Naive B cell (primary cell): ENCODE measurements around the gene MEPE. TPM values are rescaled to one million over a fixed set of nuclear protein-coding genes. Genes with fewer than 3 reads are reported as not detected.

Experiments
- ATAC-seq, 2 donors: fragments of 150-1000 bp; cut with Tn5 transposase; 2 replicates each; pipeline ENCODE4 v1.10.0; 2021; ENCODE audit warnings: low read depth in 2 of 2, mild to moderate bottlenecking in 2 of 2, moderate library complexity in 2 of 2
- DNase-seq: peaks from one replicate; pipeline ENCODE4 v3.0.0; 2022
- H3K27ac Mint-ChIP-seq, 6 donors: one replicate each; pipeline ENCODE4 v1.8.0; 2020 to 2022; ENCODE audit warnings: mild to moderate bottlenecking in 6 of 6, mixed read lengths in 6 of 6, moderate library complexity in 5 of 6, inconsistent platforms in 2 of 6
- H3K27me3 Mint-ChIP-seq, 3 donors: one replicate each; pipeline ENCODE4 v1.8.0; 2021 to 2022; ENCODE audit warnings: mixed read lengths in 3 of 3, mild to moderate bottlenecking in 1 of 3
- H3K36me3 Mint-ChIP-seq, 2 donors: one replicate each; pipeline ENCODE4 v1.8.0; 2020 to 2022; ENCODE audit warnings: mixed read lengths in 2 of 2, inconsistent platforms in 1 of 2, mild to moderate bottlenecking in 1 of 2
- H3K4me1 Mint-ChIP-seq, 3 donors: one replicate each; pipeline ENCODE4 v1.8.0; 2020 to 2022; ENCODE audit warnings: mixed read lengths in 3 of 3, inconsistent platforms in 1 of 3, mild to moderate bottlenecking in 1 of 3, moderate library complexity in 1 of 3
- H3K4me3 Mint-ChIP-seq, 8 donors: one replicate each; pipeline ENCODE4 v1.8.0; 2020 to 2022; ENCODE audit warnings: mild to moderate bottlenecking in 8 of 8, mixed read lengths in 8 of 8, moderate library complexity in 8 of 8, inconsistent platforms in 2 of 8
- H3K9me3 Mint-ChIP-seq, 7 donors: one replicate each; pipeline ENCODE4 v1.8.0; 2020 to 2022; ENCODE audit warnings: mixed read lengths in 7 of 7, mild to moderate bottlenecking in 5 of 7, inconsistent platforms in 2 of 7, moderate library complexity in 1 of 7
- polyA plus RNA-seq, 6 donors: library from polyadenylated mRNA; unstranded; fragments of 300-500 nt; fragmentation: Illumina TruSeq; gene quantifications; one replicate each; pipeline ENCODE4 v1.2.3, GENCODE V29; 2021; ENCODE audit warnings: low read depth in 6 of 6

MEPE gene
- polyA plus RNA-seq, 6 donors from 2014 or later, result not detected

DNA sequence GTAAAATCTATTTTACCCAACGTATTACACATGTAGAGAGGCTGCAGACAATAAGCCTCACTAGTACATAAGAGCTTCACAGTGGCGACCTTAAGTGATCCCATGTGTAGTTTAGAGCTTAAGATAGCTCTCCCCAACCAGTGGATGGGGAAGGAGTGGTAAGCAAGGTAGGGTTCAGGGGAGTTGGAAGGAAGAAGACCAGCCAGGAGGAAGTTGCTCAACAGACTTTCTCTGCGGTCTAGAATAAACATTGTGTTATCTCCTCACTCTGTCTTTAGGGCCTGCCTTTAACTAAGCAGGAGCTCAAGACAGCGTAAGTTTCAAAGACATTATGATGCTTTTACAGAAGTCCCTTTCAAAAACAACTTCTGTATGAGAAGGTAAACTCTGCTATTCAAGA is 16.8 kb downstream of the MEPE start:
- Mint-ChIP-seq H3K4me3 (peak overlapping the region in 1 of 8 donors; percentile 73), H3K27me3 (peaks cover 0 to 20% (median 12%) of the 10 kb centered on the region in 3 donors), H3K9me3 (no peaks in the 10 kb centered on the region), H3K36me3 (no peaks in the 10 kb centered on the region), H3K27ac (no peak overlapping the region), H3K4me1 (peaks cover 7 to 11% (median 10%) of the 10 kb centered on the region in 3 donors)
- DNase-seq (no peak), ATAC-seq (peak; percentile 26 to 56)

DNA sequence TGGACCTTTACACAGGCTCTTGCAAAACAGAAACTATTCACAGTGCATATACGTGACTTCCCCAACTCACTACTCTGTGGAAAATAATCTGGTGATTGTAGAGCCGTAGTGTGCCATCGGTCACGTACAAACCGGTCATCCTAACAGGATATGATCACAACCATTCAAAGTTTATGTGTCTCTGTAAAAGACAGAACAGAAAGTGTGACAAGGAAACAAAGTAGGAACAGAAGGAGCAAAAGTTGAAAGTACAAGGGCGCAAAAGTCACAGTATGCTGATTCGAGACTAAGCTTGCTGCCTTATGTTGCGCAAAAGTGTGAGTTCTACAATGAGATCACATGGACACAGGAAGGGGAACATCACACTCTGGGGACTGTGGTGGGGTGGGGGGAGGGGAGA is 18.6 kb downstream of the MEPE start:
- peaks cover 0 to 8% (median 0%) of the 10 kb centered on the region in 3 donors for H3K27me3 Mint-ChIP-seq
- no peak for DNase-seq
- ATAC-seq, result no peak
- H3K9me3 Mint-ChIP-seq, result no peaks in the 10 kb centered on the region
- peak overlapping the region in 1 of 6 donors; percentile 62 for H3K27ac Mint-ChIP-seq
- peaks cover 7 to 11% (median 10%) of the 10 kb centered on the region in 3 donors for H3K4me1 Mint-ChIP-seq
- no peak overlapping the region for H3K4me3 Mint-ChIP-seq
- no peaks in the 10 kb centered on the region for H3K36me3 Mint-ChIP-seq

GRCh38 chr4:87851953-87852352 is 19.2 kb downstream of the MEPE start:
- no peak overlapping the region for H3K4me3 Mint-ChIP-seq
- H3K27me3 Mint-ChIP-seq, result peaks cover 0 to 3% (median 0%) of the 10 kb centered on the region in 3 donors
- DNase-seq, result no peak
- no peaks in the 10 kb centered on the region for H3K9me3 Mint-ChIP-seq
- H3K27ac Mint-ChIP-seq, result no peak overlapping the region
- ATAC-seq, result no peak
- no peaks in the 10 kb centered on the region for H3K36me3 Mint-ChIP-seq
- H3K4me1 Mint-ChIP-seq, result peaks cover 7 to 11% (median 10%) of the 10 kb centered on the region in 3 donors

- Mint-ChIP-seq H3K4me3 (no peak overlapping the region), H3K27ac (no peak overlapping the region), H3K27me3 (no peaks in the 10 kb centered on the region), H3K4me1 (peaks cover 7 to 11% (median 10%) of the 10 kb centered on the region in 3 donors), H3K36me3 (no peaks in the 10 kb centered on the region), H3K9me3 (no peaks in the 10 kb centered on the region)
- DNase-seq (no peak), ATAC-seq (no peak)
Measured at GRCh38 chr4:87853108-87853507, 20.3 kb downstream of the MEPE start.

- H3K36me3 Mint-ChIP-seq, result no peaks in the 10 kb centered on the region
- no peaks in the 10 kb centered on the region for H3K9me3 Mint-ChIP-seq
- H3K4me1 Mint-ChIP-seq, result peaks cover 5 to 11% (median 5%) of the 10 kb centered on the region in 3 donors
- ATAC-seq, result no peak
- no peaks in the 10 kb centered on the region for H3K27me3 Mint-ChIP-seq
- H3K27ac Mint-ChIP-seq, result no peak overlapping the region
- H3K4me3 Mint-ChIP-seq, result no peak overlapping the region
- DNase-seq, result no peak
Measured at GRCh38 chr4:87853891-87854290, 21.1 kb downstream of the MEPE start.

GRCh38 chr4:87855559-87855958 is 22.8 kb downstream of the MEPE start:
- Mint-ChIP-seq H3K9me3 (no peaks in the 10 kb centered on the region), H3K27ac (no peak overlapping the region), H3K27me3 (no peaks in the 10 kb centered on the region), H3K36me3 (no peaks in the 10 kb centered on the region), H3K4me1 (no peaks in the 10 kb centered on the region), H3K4me3 (no peak overlapping the region)
- no peak for ATAC-seq
- no peak for DNase-seq

- no peaks in the 10 kb centered on the region for H3K4me1 Mint-ChIP-seq
- DNase-seq (no peak), ATAC-seq (no peak)
- H3K27me3 Mint-ChIP-seq, result no peaks in the 10 kb centered on the region
- H3K4me3 Mint-ChIP-seq, result no peak overlapping the region
- H3K36me3 Mint-ChIP-seq, result no peaks in the 10 kb centered on the region
- no peaks in the 10 kb centered on the region for H3K9me3 Mint-ChIP-seq
- H3K27ac Mint-ChIP-seq, result no peak overlapping the region
Measured at GRCh38 chr4:87856816-87857215, 24.0 kb downstream of the MEPE start.

- Mint-ChIP-seq H3K27me3 (no peaks in the 10 kb centered on the region), H3K36me3 (no peaks in the 10 kb centered on the region)
- no peak for DNase-seq
Measured at GRCh38 chr4:87857789-87858188, 25.0 kb downstream of the MEPE start.

DNA sequence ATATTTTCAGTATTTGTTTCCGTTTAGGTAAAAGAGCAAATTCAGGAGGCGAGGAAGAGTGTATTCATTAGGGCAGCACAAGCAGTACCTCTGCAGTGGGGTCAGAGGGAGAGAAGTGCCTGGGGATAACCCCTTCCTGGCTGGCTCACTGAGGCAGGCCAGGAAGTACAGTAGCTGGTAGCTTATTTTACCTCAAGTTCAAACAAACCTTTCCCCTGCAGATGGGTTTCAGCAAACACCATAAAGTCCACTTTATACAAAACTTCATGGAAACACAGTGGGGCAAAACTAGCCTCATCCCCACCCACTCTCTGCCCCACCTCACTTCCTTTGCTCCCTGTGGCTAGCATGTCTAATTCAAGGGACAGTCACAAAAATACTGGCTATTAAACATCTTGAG is 29.5 kb downstream of the MEPE start:
- no peaks in the 10 kb centered on the region for H3K27me3 Mint-ChIP-seq
- H3K9me3 Mint-ChIP-seq, result no peaks in the 10 kb centered on the region
- no peaks in the 10 kb centered on the region for H3K36me3 Mint-ChIP-seq
- DNase-seq, result no peak
- H3K4me1 Mint-ChIP-seq, result peaks cover 0 to 5% (median 0%) of the 10 kb centered on the region in 3 donors
- no peak for ATAC-seq
- no peak overlapping the region for H3K27ac Mint-ChIP-seq
- H3K4me3 Mint-ChIP-seq, result no peak overlapping the region

More at GRCh38 chr4:87857789-87858188, 25.0 kb downstream of the MEPE start:
- Mint-ChIP-seq H3K4me3 (no peak overlapping the region), H3K4me1 (no peaks in the 10 kb centered on the region), H3K9me3 (no peaks in the 10 kb centered on the region), H3K27ac (no peak overlapping the region)
- ATAC-seq, result no peak

DNA sequence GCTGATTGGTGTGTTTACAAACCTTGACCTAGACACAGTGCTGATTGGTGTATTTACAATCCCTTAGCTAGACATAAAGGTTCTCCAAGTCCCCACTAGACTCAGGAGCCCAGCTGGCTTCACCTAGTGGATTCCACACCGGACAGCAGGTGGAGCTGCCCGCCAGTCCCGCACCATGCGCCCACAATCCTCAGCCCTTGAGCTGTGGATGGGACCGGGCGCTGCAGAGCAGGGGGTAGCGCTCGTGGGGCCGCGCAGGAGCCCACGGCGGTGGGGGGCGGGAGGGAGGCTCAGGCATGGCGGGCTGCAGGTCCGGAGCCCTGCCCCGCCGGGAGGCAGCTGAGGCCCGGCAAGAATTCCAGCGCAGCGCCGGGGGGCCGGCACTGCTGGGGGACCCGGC is 30.7 kb downstream of the MEPE start:
- Mint-ChIP-seq H3K27me3 (no peaks in the 10 kb centered on the region), H3K4me3 (no peak overlapping the region)
- no peak for ATAC-seq

DNA sequence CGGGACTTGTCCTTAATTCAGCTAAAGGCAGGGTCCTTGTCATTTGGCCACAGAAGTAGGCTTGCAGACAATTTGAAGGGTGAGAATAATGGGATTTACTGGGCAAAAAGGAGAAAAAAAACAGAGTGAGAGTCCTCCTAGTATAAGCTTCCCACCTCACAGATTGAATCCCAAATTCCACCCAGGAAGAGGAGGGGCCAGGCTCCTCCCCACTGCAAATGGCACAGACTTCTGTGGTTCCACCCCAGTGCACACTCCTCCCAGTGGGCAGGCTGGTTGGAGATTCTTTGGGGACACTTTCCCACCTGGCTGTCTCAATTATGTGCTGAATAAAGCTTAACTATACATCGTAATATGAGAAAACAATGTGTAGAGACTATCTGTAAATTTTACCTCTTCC is 31.6 kb downstream of the MEPE start:
- ATAC-seq (no peak), DNase-seq (no peak)
- Mint-ChIP-seq H3K36me3 (no peaks in the 10 kb centered on the region), H3K9me3 (no peaks in the 10 kb centered on the region), H3K27me3 (no peaks in the 10 kb centered on the region), H3K27ac (no peak overlapping the region), H3K4me1 (peaks cover 0 to 5% (median 0%) of the 10 kb centered on the region in 3 donors), H3K4me3 (no peak overlapping the region)

More for the DNA sequence above, 30.7 kb downstream of the MEPE start:
- H3K27ac Mint-ChIP-seq, result no peak overlapping the region
- H3K9me3 Mint-ChIP-seq, result no peaks in the 10 kb centered on the region
- H3K36me3 Mint-ChIP-seq, result no peaks in the 10 kb centered on the region
- no peak for DNase-seq
- peaks cover 0 to 5% (median 0%) of the 10 kb centered on the region in 3 donors for H3K4me1 Mint-ChIP-seq

- no peak for DNase-seq
- no peaks in the 10 kb centered on the region for H3K27me3 Mint-ChIP-seq
- H3K4me3 Mint-ChIP-seq, result no peak overlapping the region
- no peaks in the 10 kb centered on the region for H3K9me3 Mint-ChIP-seq
- ATAC-seq, result no peak
- H3K36me3 Mint-ChIP-seq, result no peaks in the 10 kb centered on the region
- peaks cover 0 to 5% (median 0%) of the 10 kb centered on the region in 3 donors for H3K4me1 Mint-ChIP-seq
- no peak overlapping the region for H3K27ac Mint-ChIP-seq
Measured at GRCh38 chr4:87865288-87865687, 32.5 kb downstream of the MEPE start.

DNA sequence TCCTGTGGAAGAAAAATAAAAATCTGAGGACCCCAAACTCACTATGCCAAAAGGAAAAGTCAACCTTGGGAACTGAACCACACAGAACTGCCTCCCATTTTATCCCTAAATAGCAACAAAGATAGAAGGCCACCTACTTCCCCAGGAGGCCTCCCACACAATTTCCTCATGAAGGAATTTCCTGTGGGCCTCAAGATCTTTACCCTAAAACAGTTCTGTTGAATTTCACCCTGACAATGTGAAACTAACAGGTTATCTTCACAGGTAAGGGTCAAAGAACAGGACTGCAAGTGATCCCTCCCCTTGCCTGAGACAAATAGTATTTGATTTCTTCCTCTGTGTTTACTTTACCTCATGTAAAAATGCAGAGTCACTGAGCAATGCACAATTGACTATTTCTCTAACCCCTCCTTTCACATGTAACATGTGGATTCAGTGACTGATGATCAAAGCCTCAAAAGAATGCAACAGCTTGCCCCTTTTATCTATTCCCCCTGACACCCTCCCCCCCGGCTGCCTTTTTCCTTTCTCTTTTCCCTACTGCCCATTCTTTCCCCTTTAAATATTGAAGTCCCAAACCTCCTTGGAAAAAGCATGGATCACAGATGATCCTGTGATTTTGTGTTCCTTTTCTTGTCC is 33.3 kb downstream of the MEPE start:
- Mint-ChIP-seq H3K27ac (no peak overlapping the region), H3K4me1 (peaks cover 0 to 5% (median 0%) of the 10 kb centered on the region in 3 donors), H3K9me3 (no peaks in the 10 kb centered on the region), H3K36me3 (no peaks in the 10 kb centered on the region), H3K27me3 (no peaks in the 10 kb centered on the region), H3K4me3 (no peak overlapping the region)
- ATAC-seq (no peak), DNase-seq (no peak)

DNA sequence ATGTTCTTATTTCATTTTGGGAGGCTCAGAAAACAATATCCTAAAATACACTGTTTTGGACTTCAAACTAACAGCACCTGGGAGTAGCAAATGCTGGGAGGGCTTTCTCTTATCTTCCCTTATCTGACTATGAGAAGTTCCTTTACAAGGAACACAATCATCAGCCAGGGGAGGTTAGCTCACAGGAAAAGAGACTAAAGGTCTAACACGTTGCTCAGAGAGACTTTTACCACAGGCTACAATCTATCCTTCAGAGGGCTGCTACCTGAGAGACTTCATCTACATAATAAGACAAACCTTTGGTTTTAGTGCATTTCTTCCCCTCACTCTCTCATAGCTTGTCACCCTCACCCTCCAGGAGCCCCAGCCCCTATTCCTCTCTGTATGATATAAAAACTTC is 35.8 kb downstream of the MEPE start:
- Mint-ChIP-seq H3K27me3 (peaks cover 0 to 8% (median 0%) of the 10 kb centered on the region in 3 donors), H3K27ac (no peak overlapping the region), H3K9me3 (no peaks in the 10 kb centered on the region), H3K4me1 (peaks cover 0 to 5% (median 0%) of the 10 kb centered on the region in 3 donors), H3K4me3 (no peak overlapping the region), H3K36me3 (no peaks in the 10 kb centered on the region)
- DNase-seq (no peak), ATAC-seq (no peak)
